Loucy (cell line): Measurements from ENCODE around the gene INPP5K.

Experiments used
- H2AFZ ChIP-seq: fragments of 200-600 bp; sonication (generic); 2 replicates; pipeline ENCODE4 v1.6.0; 2016; ENCODE audit warnings: antibody characterized with exemption, mild to moderate bottlenecking, low read length, moderate library complexity
- H3F3A ChIP-seq: fragments of 200-600 bp; 2 replicates; pipeline ENCODE4 v1.6.0; 2016; ENCODE audit warnings: antibody characterized with exemption, low read depth, mild to moderate bottlenecking
- H3K27me3 ChIP-seq: fragments of 200-600 bp; sonication (generic); 2 replicates; pipeline ENCODE4 v1.6.1; 2014; ENCODE audit warnings: low read length, mild to moderate bottlenecking; ENCODE audit not compliant: insufficient read depth, poor library complexity, severe bottlenecking
- H3K36me3 ChIP-seq: fragments of 200-600 bp; sonication (generic); 2 replicates; pipeline ENCODE4 v1.6.1; 2016; ENCODE audit warnings: low read length; ENCODE audit not compliant: insufficient read depth
- H3K4me1 ChIP-seq: fragments of 200-600 bp; sonication (generic); 2 replicates; pipeline ENCODE4 v1.5.1; 2014; ENCODE audit warnings: low read length, mild to moderate bottlenecking; ENCODE audit not compliant: insufficient read depth, poor library complexity, severe bottlenecking
- H3K4me2 ChIP-seq: fragments of 200-600 bp; sonication (generic); 2 replicates; pipeline ENCODE4 v1.6.0; 2014; ENCODE audit warnings: antibody characterized with exemption, low read length, low read depth, mild to moderate bottlenecking; ENCODE audit not compliant: poor library complexity, severe bottlenecking
- H3K4me3 ChIP-seq: fragments of 200-600 bp; sonication (generic); 2 replicates; pipeline ENCODE4 v1.5.1; 2014; ENCODE audit warnings: low read length, mild to moderate bottlenecking, mixed read lengths; ENCODE audit not compliant: poor library complexity, severe bottlenecking
- H3K79me2 ChIP-seq: fragments of 200-600 bp; sonication (generic); 2 replicates; pipeline ENCODE4 v1.6.1; 2014; ENCODE audit warnings: low read length; ENCODE audit not compliant: insufficient read depth
- H3K9ac ChIP-seq: fragments of 200-600 bp; sonication (generic); 2 replicates; pipeline ENCODE4 v1.6.0; 2014; ENCODE audit warnings: mild to moderate bottlenecking, low read depth, low read length, moderate library complexity; ENCODE audit not compliant: poor library complexity, severe bottlenecking
- H3K9me2 ChIP-seq: fragments of 200-600 bp; sonication (generic); replicated peaks from 2 replicates; pipeline ENCODE4 v1.6.1; 2016; ENCODE audit warnings: low read depth, low read length, mixed read lengths
- H3K9me3 ChIP-seq: fragments of 200-600 bp; sonication (generic); 2 replicates; pipeline ENCODE4 v1.6.1; 2014; ENCODE audit warnings: mild to moderate bottlenecking, antibody characterized with exemption, low read length, low read depth; ENCODE audit not compliant: insufficient read depth
- H4K20me1 ChIP-seq: fragments of 200-600 bp; sonication (generic); 2 replicates; pipeline ENCODE4 v1.6.0; 2014; ENCODE audit warnings: antibody characterized with exemption, low read length, mild to moderate bottlenecking; ENCODE audit not compliant: insufficient read depth, poor library complexity, severe bottlenecking
- CTCF ChIP-seq: fragments of 200-600 bp; sonication (generic); conservative IDR thresholded peaks from 2 replicates; pipeline ENCODE4 v1.5.1; 2014; ENCODE audit warnings: mild to moderate bottlenecking, antibody characterized with exemption, low read length
- EZH2phosphoT487 ChIP-seq: fragments of 200-600 bp; IDR thresholded peaks from 2 replicates; pipeline ENCODE4 v1.6.1; 2018; ENCODE audit warnings: antibody characterized with exemption, mild to moderate bottlenecking, moderate library complexity, borderline replicate concordance

INPP5K gene

GRCh38 chr17:1480747-1481465 is 35.5 kb downstream of the INPP5K start:
- Histone ChIP-seq H3K9me3 (no peaks in the 10 kb centered on the region), H4K20me1 (no peaks in the 10 kb centered on the region), H2AFZ (no peak overlapping the region), H3K27me3 (no peaks in the 10 kb centered on the region), H3F3A (no peaks in the 10 kb centered on the region), H3K79me2 (no peaks in the 10 kb centered on the region), H3K9me2 (no peaks in the 10 kb centered on the region), H3K4me3 (no peak overlapping the region), H3K4me2 (no peak overlapping the region), H3K4me1 (peaks cover 6% of the 10 kb centered on the region), H3K36me3 (no peaks in the 10 kb centered on the region), H3K9ac (no peak overlapping the region)
- TF ChIP-seq CTCF = no peak
- no peak for TF ChIP-seq EZH2phosphoT487

DNA sequence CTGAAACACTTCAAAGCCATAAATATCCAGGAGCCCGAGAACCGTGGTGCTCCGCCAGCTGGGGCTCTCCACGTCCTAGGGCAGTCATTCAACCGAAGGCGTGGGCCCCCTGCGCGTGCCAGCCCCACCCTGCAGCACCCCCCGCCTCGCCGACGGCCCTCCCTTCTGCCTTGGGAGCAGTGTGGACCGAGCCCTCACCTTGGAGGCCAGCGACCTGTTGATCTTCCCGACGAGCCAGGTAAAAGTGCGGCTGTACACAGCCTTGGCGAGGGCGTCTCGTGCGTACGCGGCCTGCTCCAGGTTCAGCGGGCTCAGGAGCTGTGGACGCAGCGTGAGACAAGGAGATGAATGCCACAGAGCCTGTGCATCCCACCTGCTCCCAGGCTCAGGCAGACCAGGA is 38.0 kb downstream of the INPP5K start:
- no peaks in the 10 kb centered on the region for H3K79me2 ChIP-seq
- H2AFZ ChIP-seq = no peak overlapping the region
- no peak overlapping the region for H3K9ac ChIP-seq
- H3K27me3 ChIP-seq = no peaks in the 10 kb centered on the region
- no peak overlapping the region for H3K4me3 ChIP-seq
- H3K4me1 ChIP-seq = no peaks in the 10 kb centered on the region
- H3K9me3 ChIP-seq = no peaks in the 10 kb centered on the region
- no peaks in the 10 kb centered on the region for H4K20me1 ChIP-seq
- no peaks in the 10 kb centered on the region for H3F3A ChIP-seq
- no peaks in the 10 kb centered on the region for H3K9me2 ChIP-seq
- H3K4me2 ChIP-seq = no peak overlapping the region
- TF ChIP-seq EZH2phosphoT487 (no peak), CTCF (no peak)
- H3K36me3 ChIP-seq = no peaks in the 10 kb centered on the region

DNA sequence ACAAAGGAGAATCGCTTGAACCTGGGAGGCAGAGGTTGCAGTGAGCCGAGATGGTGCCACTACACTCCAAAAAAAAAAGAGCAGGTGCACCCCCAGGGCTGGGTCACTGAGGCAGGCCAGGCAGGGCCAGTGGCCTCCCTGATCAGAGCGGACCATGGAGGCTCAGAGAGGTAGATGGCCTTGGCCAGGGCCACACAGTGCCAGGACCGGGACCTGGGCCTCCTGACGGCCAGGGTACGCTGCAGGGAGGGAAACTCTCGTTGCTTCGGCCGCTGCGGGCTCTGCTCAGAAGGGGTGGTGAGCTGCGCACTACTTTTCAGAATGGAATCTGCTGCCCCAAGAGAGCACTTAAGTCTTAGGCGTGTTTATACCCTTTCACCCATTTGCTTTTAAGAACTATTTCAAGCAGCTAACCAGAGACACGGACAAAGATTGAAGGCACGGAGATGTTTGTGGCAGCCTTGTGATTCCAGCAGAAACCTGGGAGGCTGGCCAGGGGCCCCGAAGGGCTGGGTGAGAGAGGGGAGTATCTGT is 41.0 kb downstream of the INPP5K start:
- H3F3A ChIP-seq = no peaks in the 10 kb centered on the region
- no peaks in the 10 kb centered on the region for H3K4me1 ChIP-seq
- H3K9me2 ChIP-seq = no peaks in the 10 kb centered on the region
- H3K79me2 ChIP-seq = no peaks in the 10 kb centered on the region
- no peaks in the 10 kb centered on the region for H4K20me1 ChIP-seq
- TF ChIP-seq CTCF (no peak), EZH2phosphoT487 (no peak)
- H3K27me3 ChIP-seq = no peaks in the 10 kb centered on the region
- no peak overlapping the region for H2AFZ ChIP-seq
- no peaks in the 10 kb centered on the region for H3K36me3 ChIP-seq
- no peaks in the 10 kb centered on the region for H3K9me3 ChIP-seq
- no peak overlapping the region for H3K9ac ChIP-seq
- no peak overlapping the region for H3K4me3 ChIP-seq
- no peak overlapping the region for H3K4me2 ChIP-seq
